8988T (cell line): ENCODE results near the gene PRR36.

ENCODE experiments used
- DNase-seq: peaks from one replicate; pipeline ENCODE4 v3.0.0; 2011

PRR36 gene

DNA sequence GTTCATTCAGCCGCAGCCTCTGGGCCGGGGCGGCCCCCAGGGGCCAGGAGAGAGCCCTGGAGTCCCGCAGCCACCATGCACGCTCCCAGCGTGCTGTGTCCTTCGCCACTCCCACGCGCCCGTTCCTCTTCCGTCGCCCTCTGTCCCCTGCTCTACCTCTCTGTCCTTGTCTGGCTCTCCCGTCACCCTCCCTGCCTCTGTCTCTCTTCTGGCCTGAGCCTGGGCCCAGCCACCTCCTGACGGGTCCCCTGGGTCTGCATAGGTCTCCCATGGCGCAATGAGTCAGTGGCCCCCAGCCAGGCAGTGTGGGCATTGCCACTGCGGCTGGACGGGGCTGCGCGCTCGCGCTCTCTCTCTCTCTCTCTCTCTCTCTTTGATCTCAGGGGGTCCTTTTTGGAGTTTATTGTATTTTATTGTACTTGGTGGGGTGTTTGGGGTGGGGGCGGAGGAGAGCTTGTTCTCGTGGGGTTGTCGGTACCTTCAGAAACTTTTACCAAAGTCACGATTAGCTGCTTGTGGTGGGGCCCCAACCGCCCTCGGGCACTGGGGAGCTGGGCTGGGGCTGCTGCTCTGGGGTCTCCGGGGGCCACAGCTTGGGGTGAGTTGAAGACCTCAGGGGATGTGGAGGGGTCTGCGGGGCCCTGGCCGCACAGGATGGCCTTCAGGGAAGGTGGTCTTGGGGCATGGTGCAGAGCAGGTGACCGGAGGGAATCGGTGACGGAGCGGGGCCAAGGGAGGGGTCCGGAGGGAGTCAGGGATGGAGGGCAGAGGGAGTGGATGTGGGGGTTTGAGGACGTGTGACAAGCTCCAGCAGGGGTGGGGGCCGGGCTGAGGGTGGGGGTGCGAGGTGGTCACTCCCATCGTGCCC lies 38.7 kb upstream of the PRR36 start:
- DNase-seq: no peak

DNA sequence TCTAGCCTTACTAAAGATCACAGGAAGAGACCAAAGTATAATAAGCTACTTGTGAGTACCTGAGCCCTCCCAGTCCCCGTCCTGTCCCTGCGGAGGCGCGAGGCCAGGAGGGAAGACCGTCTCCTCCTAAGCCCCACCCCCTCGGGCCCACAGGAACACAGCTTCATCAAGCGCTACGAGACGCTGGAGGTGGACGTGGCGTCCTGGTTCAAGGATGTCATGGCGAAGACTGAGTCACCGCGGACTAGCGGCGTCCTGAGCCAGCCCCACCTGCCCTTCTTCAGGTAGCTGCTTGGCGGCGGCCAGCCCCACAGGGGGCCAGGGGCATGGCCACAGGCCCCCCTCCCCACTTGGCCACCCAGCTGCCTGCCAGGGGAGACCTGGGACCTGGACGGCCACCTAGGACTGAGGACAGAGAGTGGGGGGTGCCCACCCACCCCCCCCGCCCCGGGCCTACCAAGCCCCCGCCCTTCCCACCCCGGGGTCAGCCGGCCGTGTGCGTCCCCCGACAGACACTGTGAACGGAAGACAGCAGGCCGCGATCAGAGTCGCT lies 38.0 kb upstream of the PRR36 start:
- DNase-seq: no peak

DNA sequence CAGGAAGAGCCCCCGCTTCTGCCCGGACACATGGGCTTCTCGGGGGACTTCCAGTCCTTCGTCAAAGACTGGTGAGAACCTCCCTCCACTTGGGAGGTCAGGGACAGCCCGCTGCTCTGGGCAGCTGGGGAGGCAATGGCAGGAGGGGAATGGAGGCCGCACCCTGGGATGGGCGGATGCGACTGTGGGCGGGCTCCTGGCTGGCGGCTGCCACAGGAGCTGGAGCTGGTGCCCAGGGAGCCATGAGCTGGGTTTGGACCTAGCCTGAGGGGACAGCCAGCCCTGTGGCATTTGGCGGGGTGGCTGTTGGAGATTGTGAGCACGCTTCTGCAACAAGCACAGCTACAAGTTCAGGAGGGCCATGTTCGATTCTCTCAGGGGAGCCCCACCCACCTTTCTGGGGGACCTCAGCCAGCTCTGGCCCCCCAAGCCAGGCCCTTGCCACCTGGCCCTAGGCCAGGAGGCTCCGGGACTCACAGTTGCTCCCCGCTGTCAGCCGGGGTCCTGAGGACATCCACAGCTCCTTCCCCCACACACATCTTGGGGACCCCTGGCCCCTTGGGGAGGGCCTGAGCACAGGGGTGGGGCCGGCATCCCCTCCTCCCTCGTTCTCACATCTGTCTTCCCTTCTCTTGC lies 37.4 kb upstream of the PRR36 start:
- DNase-seq: no peak

DNA sequence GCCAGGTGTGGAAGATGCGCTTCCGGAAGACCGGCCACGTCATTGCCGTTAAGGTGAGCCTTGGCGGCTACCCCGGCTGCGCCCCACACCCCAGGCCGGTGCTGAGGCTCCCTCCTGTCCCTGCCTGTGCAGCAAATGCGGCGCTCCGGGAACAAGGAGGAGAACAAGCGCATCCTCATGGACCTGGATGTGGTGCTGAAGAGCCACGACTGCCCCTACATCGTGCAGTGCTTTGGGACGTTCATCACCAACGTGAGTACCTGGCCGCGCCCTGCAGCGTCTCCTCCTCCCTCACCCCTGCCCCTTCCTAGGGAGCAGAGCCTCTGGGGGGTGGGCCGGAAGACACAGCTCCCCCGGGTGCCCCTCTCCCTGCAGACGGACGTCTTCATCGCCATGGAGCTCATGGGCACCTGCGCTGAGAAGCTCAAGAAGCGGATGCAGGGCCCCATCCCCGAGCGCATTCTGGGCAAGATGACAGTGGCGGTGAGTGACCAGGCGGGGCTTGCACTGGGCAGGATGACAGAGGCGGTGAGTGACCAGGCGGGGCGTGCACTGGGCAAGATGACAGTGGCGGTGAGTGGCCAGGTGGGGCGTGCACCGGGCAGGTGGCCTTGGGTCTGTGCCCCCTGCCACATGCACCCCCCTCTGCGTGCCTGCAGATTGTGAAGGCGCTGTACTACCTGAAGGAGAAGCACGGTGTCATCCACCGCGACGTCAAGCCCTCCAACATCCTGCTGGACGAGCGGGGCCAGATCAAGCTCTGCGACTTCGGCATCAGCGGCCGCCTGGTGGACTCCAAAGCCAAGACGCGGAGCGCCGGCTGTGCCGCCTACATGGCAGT lies 36.4 kb upstream of the PRR36 start:
- DNase-seq: no peak

DNA sequence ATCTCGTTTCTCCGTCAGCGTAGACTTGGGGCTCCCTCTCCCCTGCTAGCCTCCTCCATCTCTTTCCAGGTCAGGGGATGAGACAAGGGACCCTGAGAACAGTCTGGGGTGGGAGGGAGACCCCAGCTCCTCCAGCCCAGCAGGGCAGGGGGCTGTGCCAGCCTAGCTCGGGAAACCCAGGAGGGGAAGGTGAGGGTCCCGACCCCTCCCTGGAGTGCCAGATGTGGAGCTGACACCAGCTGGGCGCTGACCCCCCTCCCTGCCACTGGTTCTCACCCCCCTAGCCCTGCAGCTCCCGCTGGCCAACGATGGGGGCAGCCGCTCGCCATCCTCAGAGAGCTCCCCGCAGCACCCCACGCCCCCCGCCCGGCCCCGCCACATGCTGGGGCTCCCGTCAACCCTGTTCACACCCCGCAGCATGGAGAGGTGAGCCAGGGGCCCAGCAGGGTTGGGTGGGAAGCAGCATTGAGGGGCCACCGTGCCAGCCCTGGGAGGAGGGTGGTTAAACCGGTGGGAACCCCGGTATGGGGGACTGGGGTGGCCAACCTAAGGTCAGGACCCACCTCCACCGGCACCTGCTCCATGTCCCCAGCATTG lies 35.4 kb upstream of the PRR36 start:
- no peak for DNase-seq

DNA sequence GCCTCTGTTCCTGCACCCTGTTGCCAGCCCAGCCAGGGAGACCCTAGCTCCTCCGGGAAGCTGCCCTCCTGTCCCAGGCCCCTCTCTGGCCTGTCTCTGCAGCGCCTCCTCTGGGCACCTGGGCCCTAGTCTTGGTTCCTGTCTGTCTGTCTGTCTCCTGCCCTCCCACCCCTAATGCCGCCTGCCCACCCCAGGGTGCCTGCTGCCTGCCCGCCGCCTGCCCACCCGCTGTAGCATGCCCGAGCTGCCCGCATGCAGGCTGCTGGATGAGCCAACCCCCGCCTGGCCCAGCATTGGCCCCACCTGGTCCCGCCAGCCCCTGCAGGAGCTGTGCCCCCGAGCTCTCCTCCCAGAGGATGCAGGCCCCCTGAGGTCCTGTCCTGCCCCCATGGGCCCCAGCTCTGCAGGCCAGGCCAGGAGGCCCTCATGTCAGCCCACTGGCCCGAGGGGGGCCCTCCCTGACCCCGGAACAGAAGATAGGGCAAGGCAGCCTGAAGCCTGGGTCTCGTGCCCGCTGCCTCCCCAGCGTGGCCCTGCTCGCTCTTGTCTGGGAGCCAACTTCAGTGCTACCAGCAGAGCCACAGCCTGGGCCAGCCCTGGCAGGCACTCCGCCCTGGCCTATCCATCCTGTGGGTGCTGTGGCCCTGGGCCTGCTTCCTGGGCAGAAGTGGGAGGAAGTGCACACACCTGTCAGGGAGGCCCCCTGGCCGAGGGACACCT lies 34.7 kb upstream of the PRR36 start:
- no peak for DNase-seq

DNA sequence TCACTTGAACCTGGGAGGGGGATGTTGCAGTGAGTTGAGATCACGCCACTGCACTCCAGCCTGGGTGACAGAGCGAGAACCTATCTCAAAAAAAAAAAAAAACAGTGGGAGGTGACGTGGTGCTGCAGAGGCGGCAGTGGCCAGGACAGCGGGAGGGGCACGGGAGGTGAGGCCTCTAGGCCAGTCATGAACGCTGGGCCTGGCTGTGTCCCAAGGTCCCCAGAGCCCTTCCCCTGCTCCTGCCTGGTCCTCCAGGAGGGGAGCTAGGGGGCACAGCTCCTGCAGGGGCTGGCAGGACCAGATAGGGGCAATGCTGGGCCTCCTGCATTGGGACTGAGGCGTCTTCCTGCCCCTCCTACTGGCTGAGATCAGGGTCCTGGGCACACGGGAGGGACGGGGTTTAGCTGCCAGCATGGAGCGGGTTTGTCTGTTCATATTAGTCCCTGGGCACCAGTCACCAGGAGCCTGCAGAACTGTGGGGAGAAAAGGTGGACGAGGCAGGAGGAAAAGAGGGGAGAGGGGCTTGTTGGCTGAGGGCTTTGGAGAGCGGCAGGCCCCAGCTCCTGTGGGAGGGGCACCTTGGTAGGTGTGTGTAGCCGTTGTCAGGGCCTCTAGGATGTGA lies 34.0 kb upstream of the PRR36 start:
- no peak for DNase-seq

DNA sequence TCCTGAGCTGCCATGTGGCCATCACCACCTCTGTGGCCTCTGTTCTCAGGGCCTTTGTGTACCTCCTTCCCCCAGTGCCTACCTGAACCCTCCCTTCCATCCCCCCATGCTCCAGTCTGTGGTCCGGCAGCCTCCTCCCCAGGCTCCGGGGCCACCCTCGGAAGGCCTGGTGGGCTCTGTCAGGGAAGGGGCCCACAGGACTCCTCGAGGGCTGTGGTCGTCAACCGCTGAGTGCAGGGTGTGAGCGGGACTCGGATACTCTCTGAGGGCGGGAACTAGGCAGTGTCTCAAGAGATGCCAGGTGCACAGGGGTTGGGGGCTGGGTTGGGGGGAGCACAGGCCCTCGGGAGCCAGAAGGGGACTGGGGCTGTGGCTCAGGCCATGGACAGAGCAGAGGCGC lies 33.4 kb upstream of the PRR36 start:
- no peak for DNase-seq

DNA sequence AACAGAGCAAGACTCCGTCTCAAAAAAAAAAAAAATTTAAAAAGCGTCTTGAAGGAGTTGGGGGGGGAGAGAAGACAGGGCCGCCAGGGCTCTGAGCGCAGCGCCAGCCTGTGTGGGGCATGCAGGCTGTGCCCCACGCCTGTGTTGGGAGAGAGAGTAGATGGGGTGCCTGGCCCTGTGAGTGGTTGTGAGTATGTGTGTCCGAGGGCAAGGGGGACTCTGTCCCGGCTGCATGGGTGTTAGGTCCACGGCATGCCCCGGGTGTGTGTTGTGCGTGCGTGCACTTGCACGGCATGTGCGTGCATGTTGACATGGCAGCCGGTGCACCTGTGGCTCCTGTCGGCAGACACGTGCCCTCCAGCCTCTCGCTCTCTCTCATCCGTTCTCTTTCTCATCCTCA lies 32.9 kb upstream of the PRR36 start:
- DNase-seq: no peak

DNA sequence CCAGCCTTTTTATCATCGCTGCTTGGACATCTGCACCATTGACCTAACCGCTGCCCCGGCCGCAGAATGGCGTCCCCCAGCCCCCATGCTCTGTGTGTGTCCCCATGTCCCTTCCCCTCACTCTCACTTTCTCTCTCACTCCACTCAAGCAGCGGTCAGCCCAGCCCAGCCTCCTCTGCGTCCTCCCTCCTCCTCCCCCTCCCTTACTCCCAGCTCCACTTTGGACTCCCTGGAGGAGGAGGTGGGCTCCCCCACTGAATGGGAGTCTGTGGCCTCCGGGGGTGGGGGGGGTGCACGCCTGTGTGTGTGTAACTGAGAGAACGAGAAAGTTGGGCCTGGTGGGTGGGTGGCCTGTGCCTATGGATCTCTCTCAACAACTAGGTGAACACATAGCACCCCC lies 31.7 kb upstream of the PRR36 start:
- no peak for DNase-seq

DNA sequence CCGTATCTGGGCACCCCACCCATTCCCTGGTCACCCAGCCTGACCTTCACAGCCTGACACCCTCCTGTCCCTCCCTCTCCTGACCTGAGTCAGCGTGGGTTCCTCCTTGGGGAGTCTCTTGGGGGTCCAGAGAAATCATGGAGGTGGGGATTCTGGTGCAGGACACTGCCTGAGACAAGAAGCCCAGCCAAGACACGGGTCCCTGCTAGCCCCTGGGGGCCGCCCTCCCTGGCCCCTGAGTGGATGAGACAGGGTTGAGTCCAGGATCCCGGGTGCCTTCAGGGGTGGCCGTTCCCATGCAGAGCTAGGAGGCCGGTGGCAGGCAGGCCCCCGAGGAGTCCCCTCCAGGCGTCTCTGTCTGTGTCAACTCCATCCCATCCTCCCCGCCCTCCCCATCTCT lies 31.1 kb upstream of the PRR36 start:
- DNase-seq: no peak

DNA sequence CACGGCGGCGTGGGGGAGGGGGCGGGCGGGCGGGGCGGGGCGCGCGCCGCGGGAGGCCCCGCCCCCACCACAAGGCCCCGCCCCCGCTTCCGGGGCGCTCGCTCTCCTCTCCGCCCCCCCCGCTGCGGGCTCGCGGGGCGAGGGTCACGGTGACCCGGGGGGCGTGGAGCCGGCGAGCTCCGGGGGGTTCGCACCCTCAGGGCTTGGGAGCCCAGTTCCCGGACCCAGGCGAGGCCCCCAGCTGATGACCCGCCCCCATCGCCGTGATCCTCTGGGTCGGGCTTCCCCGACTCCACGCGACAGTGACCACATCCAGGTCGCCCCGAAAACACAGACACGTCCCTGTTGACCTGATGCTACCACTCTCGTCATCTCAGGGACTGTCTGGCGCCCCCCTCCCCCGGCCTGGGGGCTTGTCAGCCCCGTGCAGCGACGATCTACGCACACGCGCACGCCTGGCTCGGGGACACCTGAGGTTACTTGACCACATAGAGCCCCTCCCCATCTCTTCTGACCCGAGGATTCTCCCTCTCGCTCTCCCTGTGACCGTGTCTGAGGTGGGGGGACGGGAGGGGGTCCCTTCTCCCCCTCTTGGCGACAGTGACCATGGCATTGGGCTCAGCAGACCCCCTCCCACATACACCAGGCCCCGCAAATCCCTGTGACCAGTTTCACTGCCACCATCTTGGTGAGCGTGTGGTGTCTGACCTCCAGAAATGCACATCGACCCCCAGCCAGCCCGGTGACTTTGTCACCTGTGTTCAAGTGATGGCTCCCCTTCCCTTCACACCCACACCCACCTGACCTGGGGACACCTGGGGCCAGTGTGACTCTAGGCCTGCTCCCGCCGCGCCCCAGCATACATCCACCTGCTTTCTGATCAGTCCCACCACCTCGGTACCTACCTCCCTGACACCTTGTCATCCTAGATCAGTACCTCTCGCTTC lies 30.2 kb upstream of the PRR36 start:
- no peak for DNase-seq

DNA sequence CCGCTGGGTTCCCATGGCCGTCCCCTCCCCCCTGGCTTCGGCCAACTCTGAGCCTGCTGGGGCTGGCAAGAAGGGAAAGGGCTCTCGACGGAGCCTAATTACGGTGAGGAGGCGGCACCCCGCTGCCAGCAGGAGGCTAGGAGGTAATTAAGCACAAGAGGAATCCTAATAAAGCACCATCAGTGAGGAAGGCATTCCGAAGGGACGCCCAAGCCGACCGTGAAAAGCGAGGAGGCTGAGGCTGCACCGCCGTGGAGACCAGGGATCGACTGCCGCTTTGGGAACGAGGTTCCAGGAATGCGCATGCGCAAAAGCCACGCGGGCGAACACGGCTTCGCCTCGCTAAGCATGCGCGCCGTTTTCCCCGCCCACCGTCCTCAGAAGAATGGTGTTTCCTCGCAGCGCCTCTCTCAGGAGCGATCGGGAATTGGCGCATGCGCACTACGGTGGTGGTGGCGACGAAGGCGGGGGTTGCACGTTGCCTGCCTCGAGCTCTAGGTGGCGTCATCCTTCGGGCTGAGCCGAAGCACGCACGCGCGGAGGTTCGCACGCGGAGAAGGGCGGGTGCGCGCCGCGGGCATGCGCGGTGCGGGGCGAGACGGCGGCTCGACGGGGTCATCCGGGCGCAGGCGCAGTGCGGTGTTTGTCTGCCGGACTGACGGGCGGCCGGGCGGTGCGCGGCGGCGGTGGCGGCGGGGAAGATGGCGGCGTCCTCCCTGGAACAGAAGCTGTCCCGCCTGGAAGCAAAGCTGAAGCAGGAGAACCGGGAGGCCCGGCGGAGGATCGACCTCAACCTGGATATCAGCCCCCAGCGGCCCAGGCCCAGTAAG lies 29.3 kb upstream of the PRR36 start, which contains the start of gene MAP2K7:
TSS of gene MAP2K7 (plus strand) at position 634 of the 830 bp plus-strand sequence. CDS start at position 702, 68 bp downstream.
- peak; percentile 90 for DNase-seq

DNA sequence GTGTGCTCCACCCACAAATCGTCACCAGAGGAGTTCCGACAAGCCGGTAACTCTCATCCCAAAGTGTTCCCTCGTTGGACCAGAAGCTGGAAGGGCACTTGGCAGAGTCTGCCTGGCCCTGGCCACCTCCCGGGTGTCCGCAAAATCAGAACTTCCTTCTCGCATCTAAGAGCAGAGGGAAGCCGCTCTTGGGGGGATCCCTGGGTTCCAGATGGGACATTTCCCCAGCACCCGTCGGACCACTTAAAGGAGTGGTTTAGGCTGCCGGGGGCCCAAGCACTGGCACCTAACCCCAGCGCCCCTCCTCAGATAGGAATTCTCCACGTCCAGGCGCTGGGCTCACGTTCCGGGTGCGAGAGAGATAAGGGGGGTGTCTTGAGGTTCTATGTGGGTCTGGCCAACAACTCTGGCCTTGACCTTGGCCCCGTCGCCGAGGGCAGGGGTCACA lies 28.6 kb upstream of the PRR36 start:
- DNase-seq: no peak

DNA sequence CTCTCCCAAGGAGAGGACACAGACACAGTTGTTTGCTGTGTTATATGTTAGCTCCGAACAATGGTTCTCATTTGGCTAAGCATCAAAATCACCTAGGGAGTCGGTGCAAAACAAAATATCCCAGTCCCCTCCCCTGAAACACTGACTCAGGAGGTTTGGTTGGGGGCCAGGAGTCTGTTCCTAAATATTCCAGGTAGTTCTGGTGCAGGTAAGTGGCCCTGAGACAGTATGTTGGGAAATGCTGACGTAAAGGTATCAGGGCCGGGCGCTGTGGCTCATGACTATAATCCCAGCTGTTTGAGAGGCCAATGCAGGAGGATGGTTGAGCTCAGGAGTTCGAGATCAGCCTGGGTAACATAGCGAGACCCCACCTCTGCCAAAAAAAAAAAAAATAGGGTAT lies 27.1 kb upstream of the PRR36 start:
- no peak for DNase-seq

DNA sequence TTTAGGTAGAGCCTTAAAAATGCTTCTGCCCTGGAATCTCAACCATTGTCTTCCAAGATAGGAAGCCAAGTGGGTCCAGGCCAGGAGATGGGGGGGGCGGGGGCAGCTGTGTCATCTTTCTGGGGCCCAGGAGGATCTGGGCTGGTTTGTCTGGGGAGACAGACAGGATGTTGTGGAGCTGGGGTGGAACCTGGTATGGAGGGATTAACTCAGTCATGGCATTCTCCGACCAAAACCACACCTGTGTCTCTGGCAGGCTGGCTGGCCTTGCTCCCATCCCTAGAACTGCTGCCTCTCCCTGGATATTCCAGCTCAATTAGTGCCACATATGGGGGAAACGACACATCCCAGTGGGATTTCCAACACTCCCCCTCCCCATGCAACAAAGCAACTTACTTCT lies 26.7 kb upstream of the PRR36 start:
- no peak for DNase-seq

DNA sequence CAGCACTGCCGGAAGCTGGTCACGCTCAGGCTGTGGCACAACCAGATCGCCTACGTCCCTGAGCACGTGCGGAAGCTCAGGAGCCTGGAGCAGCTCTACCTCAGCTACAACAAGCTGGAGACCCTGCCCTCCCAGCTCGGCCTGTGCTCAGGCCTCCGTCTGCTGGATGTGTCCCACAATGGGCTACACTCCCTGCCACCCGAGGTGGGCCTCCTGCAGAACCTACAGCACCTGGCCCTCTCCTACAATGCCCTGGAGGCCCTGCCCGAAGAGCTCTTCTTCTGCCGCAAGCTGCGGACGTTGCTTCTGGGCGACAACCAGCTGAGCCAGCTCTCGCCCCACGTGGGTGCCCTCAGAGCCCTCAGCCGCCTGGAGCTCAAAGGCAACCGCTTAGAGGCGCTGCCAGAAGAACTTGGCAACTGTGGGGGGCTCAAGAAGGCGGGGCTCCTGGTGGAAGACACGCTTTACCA lies 26.2 kb upstream of the PRR36 start:
- peak; percentile 5 for DNase-seq

DNA sequence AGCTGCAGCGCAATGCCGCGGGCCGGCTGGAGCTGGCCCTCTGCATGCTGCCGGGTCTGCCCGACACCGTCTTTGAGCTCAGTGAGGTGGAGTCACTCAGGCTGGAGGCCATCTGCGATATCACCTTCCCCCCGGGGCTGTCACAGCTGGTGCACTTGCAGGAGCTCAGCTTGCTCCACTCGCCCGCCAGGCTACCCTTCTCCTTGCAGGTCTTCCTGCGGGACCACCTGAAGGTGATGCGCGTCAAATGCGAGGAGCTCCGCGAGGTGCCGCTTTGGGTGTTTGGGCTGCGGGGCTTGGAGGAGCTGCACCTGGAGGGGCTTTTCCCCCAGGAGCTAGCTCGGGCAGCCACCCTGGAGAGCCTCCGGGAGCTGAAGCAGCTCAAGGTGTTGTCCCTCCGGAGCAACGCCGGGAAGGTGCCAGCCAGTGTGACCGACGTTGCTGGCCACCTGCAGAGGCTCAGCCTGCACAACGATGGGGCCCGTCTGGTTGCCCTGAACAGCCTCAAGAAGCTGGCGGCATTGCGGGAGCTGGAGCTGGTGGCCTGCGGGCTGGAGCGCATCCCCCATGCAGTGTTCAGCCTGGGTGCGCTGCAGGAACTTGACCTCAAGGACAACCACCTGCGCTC lies 25.7 kb upstream of the PRR36 start:
- DNase-seq: peak; percentile 6

DNA sequence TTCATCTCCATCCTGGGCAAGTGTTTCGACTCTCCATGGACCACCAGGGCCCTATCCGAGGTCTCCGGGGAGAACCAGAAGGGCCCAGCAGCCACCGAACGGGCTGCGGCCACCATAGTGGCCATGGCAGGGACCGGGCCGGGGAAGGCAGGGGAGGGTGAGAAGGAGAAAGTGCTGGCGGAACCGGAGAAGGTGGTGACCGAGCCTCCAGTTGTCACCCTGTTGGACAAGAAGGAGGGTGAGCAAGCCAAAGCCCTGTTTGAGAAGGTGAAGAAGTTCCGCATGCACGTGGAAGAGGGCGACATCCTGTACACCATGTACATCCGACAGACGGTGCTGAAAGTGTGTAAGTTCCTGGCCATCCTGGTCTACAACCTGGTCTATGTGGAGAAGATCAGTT lies 24.8 kb upstream of the PRR36 start:
- no peak for DNase-seq
